Stimulated activated naive CD8-positive, alpha-beta T cell treated with anti-CD3 and anti-CD28 coated beads, Interleukin-15, amount 100 ng/mL, for 72 hours (primary cell): ENCODE data around the gene CAPN2.
"Not testable (repeated sequence)": the region's sequence is repeated elsewhere in the genome, so short reads cannot be mapped to it uniquely, and the experiment has no call there.

Experiments
- ATAC-seq: fragments of 150-1000 bp; cut with Tn5 transposase; 2 replicates; pipeline ENCODE4 v1.10.0; 2021; ENCODE audit warnings: mild to moderate bottlenecking, moderate library complexity
- DNase-seq, 2 donors: peaks; one replicate each; pipeline ENCODE4 v3.0.0; 2021 to 2022
- H3K27ac Mint-ChIP-seq, 2 donors: one replicate each; pipeline ENCODE4 v1.8.0; 2022; ENCODE audit warnings: mild to moderate bottlenecking in 2 of 2, mixed read lengths in 2 of 2, moderate library complexity in 2 of 2
- H3K27me3 Mint-ChIP-seq: one replicate; pipeline ENCODE4 v1.8.0; 2022; ENCODE audit warnings: mixed read lengths
- H3K4me1 Mint-ChIP-seq: one replicate; pipeline ENCODE4 v1.8.0; 2022; ENCODE audit warnings: mild to moderate bottlenecking, mixed read lengths
- H3K4me3 Mint-ChIP-seq, 2 donors: one replicate each; pipeline ENCODE4 v1.8.0; 2022; ENCODE audit warnings: mild to moderate bottlenecking in 2 of 2, mixed read lengths in 2 of 2, moderate library complexity in 1 of 2
- H3K9me3 Mint-ChIP-seq, 2 donors: one replicate each; pipeline ENCODE4 v1.8.0; 2022; ENCODE audit warnings: mixed read lengths in 2 of 2

The CAPN2 gene

GRCh38 chr1:223738465-223739365, 26.4 kb downstream of the CAPN2 start:
- H3K27ac Mint-ChIP-seq = no peak overlapping the region
- no peaks in the 10 kb centered on the region for H3K27me3 Mint-ChIP-seq
- no peak overlapping the region for H3K4me3 Mint-ChIP-seq
- no peak for DNase-seq
- H3K4me1 Mint-ChIP-seq = peaks cover 6% of the 10 kb centered on the region
- ATAC-seq = no peak
- no peaks in the 10 kb centered on the region for H3K9me3 Mint-ChIP-seq

GRCh38 chr1:223739366-223740037, 27.2 kb downstream of the CAPN2 start:
- Mint-ChIP-seq H3K27ac (no peak overlapping the region), H3K4me1 (peaks cover 1% of the 10 kb centered on the region), H3K4me3 (no peak overlapping the region), H3K9me3 (no peaks in the 10 kb centered on the region), H3K27me3 (no peaks in the 10 kb centered on the region)
- no peak for DNase-seq
- no peak for ATAC-seq

GRCh38 chr1:223740038-223740736, 27.8 kb downstream of the CAPN2 start:
- H3K4me1 Mint-ChIP-seq, H3K4me3 Mint-ChIP-seq, H3K27me3 Mint-ChIP-seq, DNase-seq, H3K27ac Mint-ChIP-seq, H3K9me3 Mint-ChIP-seq, ATAC-seq: not testable (repeated sequence)

- H3K4me1 Mint-ChIP-seq = no peaks in the 10 kb centered on the region
- H3K4me3 Mint-ChIP-seq = no peak overlapping the region
- no peaks in the 10 kb centered on the region for H3K9me3 Mint-ChIP-seq
- DNase-seq = no peak
- ATAC-seq = no peak
- H3K27ac Mint-ChIP-seq = no peak overlapping the region
- no peaks in the 10 kb centered on the region for H3K27me3 Mint-ChIP-seq
These were observed 29.5 kb downstream of the CAPN2 start for GRCh38 chr1:223741861-223742260.

GRCh38 chr1:223742856-223743517, 30.6 kb downstream of the CAPN2 start:
- ATAC-seq (no peak), DNase-seq (no peak)
- Mint-ChIP-seq H3K4me3 (no peak overlapping the region), H3K4me1 (peaks cover 2% of the 10 kb centered on the region), H3K27ac (peak overlapping the region in 1 of 2 donors; percentile 61), H3K9me3 (no peaks in the 10 kb centered on the region), H3K27me3 (no peaks in the 10 kb centered on the region)

- Mint-ChIP-seq H3K27ac (no peak overlapping the region), H3K9me3 (no peaks in the 10 kb centered on the region), H3K27me3 (no peaks in the 10 kb centered on the region), H3K4me3 (no peak overlapping the region), H3K4me1 (peaks cover 9% of the 10 kb centered on the region)
- ATAC-seq (no peak), DNase-seq (no peak)
These were observed 33.4 kb downstream of the CAPN2 start for GRCh38 chr1:223745731-223746130.

- H3K4me1 Mint-ChIP-seq = peaks cover 9% of the 10 kb centered on the region
- DNase-seq (no peak), ATAC-seq (peak; percentile 32)
- no peak overlapping the region for H3K4me3 Mint-ChIP-seq
- H3K9me3 Mint-ChIP-seq = no peaks in the 10 kb centered on the region
- no peak overlapping the region for H3K27ac Mint-ChIP-seq
- no peaks in the 10 kb centered on the region for H3K27me3 Mint-ChIP-seq
These were observed 35.5 kb downstream of the CAPN2 start for GRCh38 chr1:223747838-223748335.

GRCh38 chr1:223748405-223748772, 36.0 kb downstream of the CAPN2 start:
- no peaks in the 10 kb centered on the region for H3K27me3 Mint-ChIP-seq
- no peaks in the 10 kb centered on the region for H3K9me3 Mint-ChIP-seq
- ATAC-seq (peak; percentile 53), DNase-seq (no peak)
- peaks cover 9% of the 10 kb centered on the region for H3K4me1 Mint-ChIP-seq
- H3K27ac Mint-ChIP-seq = no peak overlapping the region
- H3K4me3 Mint-ChIP-seq = peak overlapping the region; percentile 81 to 88

- peak; percentile 60 to 71 for DNase-seq
- H3K9me3 Mint-ChIP-seq = no peaks in the 10 kb centered on the region
- peak overlapping the region in 1 of 2 donors; percentile 90 for H3K27ac Mint-ChIP-seq
- peak; percentile 80 for ATAC-seq
- H3K27me3 Mint-ChIP-seq = no peaks in the 10 kb centered on the region
- peak overlapping the region; percentile 81 to 88 for H3K4me3 Mint-ChIP-seq
- peaks cover 9% of the 10 kb centered on the region for H3K4me1 Mint-ChIP-seq
These were observed 36.7 kb downstream of the CAPN2 start for GRCh38 chr1:223748773-223749733.

- no peaks in the 10 kb centered on the region for H3K27me3 Mint-ChIP-seq
- ATAC-seq (no peak), DNase-seq (no peak)
- H3K9me3 Mint-ChIP-seq = no peaks in the 10 kb centered on the region
- peaks cover 9% of the 10 kb centered on the region for H3K4me1 Mint-ChIP-seq
- H3K27ac Mint-ChIP-seq = no peak overlapping the region
- no peak overlapping the region for H3K4me3 Mint-ChIP-seq
These were observed 38.6 kb downstream of the CAPN2 start for GRCh38 chr1:223750730-223751570.

- Mint-ChIP-seq H3K27me3 (no peaks in the 10 kb centered on the region), H3K4me3 (no peak overlapping the region), H3K4me1 (peaks cover 9% of the 10 kb centered on the region), H3K27ac (peak overlapping the region in 1 of 2 donors; percentile 21), H3K9me3 (no peaks in the 10 kb centered on the region)
- ATAC-seq (no peak), DNase-seq (no peak)
These were observed 39.4 kb downstream of the CAPN2 start for GRCh38 chr1:223751696-223752095.

- ATAC-seq (no peak), DNase-seq (no peak)
- Mint-ChIP-seq H3K4me1 (peaks cover 7% of the 10 kb centered on the region), H3K27me3 (no peaks in the 10 kb centered on the region), H3K9me3 (no peaks in the 10 kb centered on the region), H3K27ac (no peak overlapping the region), H3K4me3 (no peak overlapping the region)
These were observed 40.6 kb downstream of the CAPN2 start for GRCh38 chr1:223752721-223753515.
